ENCODE data around the gene PITPNM3.

The PITPNM3 gene

GRCh38 chr17:6478486-6478885, 77.9 kb downstream of the PITPNM3 start:
- no peak for DNase-seq (ENCODE audit: low spot score)

GRCh38 chr17:6477831-6478383, 78.4 kb downstream of the PITPNM3 start:
- DNase-seq (ENCODE audit: low spot score), result no peak

- DNase-seq (ENCODE audit: low spot score), result no peak
Measured at GRCh38 chr17:6476810-6477179, 79.6 kb downstream of the PITPNM3 start.

GRCh38 chr17:6476076-6476809, 80.1 kb downstream of the PITPNM3 start:
- DNase-seq (ENCODE audit: low spot score), result no peak

GRCh38 chr17:6475411-6475810, 80.9 kb downstream of the PITPNM3 start:
- no peak for DNase-seq (ENCODE audit: low spot score)

GRCh38 chr17:6474906-6475305, 81.4 kb downstream of the PITPNM3 start:
- DNase-seq (ENCODE audit: low spot score), result no peak

GRCh38 chr17:6474376-6474775, 82.0 kb downstream of the PITPNM3 start:
- no peak for DNase-seq (ENCODE audit: low spot score)

- peak; percentile 61 for DNase-seq (ENCODE audit: low spot score)
Measured at GRCh38 chr17:6473128-6473767, 83.1 kb downstream of the PITPNM3 start.

- no peak for DNase-seq (ENCODE audit: low spot score)
Measured at GRCh38 chr17:6472517-6472916, 83.8 kb downstream of the PITPNM3 start.

GRCh38 chr17:6471531-6472465, 84.6 kb downstream of the PITPNM3 start:
- no peak for DNase-seq (ENCODE audit: low spot score)

- no peak for DNase-seq (ENCODE audit: low spot score)
Measured at GRCh38 chr17:6470751-6471521, 85.4 kb downstream of the PITPNM3 start.

- DNase-seq (ENCODE audit: low spot score), result no peak
Measured at GRCh38 chr17:6470146-6470718, 86.1 kb downstream of the PITPNM3 start.

- no peak for DNase-seq (ENCODE audit: low spot score)
Measured at GRCh38 chr17:6468051-6468790, 88.1 kb downstream of the PITPNM3 start.

- DNase-seq (ENCODE audit: low spot score), result no peak
Measured at GRCh38 chr17:6467567-6467966, 88.8 kb downstream of the PITPNM3 start.

- no peak for DNase-seq (ENCODE audit: low spot score)
Measured at GRCh38 chr17:6465206-6466003, 91.0 kb downstream of the PITPNM3 start.

GRCh38 chr17:6464446-6465041, 91.8 kb downstream of the PITPNM3 start:
- DNase-seq (ENCODE audit: low spot score), result no peak

GRCh38 chr17:6463616-6464445, 92.5 kb downstream of the PITPNM3 start:
- no peak for DNase-seq (ENCODE audit: low spot score)

GRCh38 chr17:6462692-6463091, 93.7 kb downstream of the PITPNM3 start:
- DNase-seq (ENCODE audit: low spot score), result no peak

Measured in CD4-positive, alpha-beta T cell treated with Interleukin-2 at 100 ng/mL for 4 hours (primary cell).